IMR-90 (cell line): ENCODE measurements around the gene DOCK2. TPM values are rescaled to one million over a fixed set of nuclear protein-coding genes. Genes with fewer than 3 reads are reported as not detected.

Experiments used
- ATAC-seq: fragments of 200-7000 bp; cut with Tn5 transposase; 2 replicates; pipeline ENCODE4 v1.9.1; 2020; ENCODE audit warnings: low read depth, mild to moderate bottlenecking, moderate library complexity
- BruUV-seq: library from RNA; stranded (reverse); fragments of 400-500 nt; replicated peaks from 2 replicates; lab custom pipeline; 2021; lab: Mats Ljungman, UMichigan
- CTCF ChIA-PET: fragments of 300-600 bp; formaldehyde crosslinking; extraction: SDS; loops from one replicate; lab custom pipeline; 2021; ENCODE audit warnings: antibody characterized with exemption; lab: Yijun Ruan, JAX
- POLR2A ChIA-PET: fragments of 300-600 bp; sonication (Branson Sonifier 250); formaldehyde crosslinking; loops from one replicate; lab custom pipeline; 2022; ENCODE audit warnings: antibody characterized with exemption; ENCODE audit not compliant: unreplicated experiment; lab: Charles Lee
- DNase-seq: peaks from one replicate; pipeline ENCODE4 v3.0.0; 2013
- H2AFZ ChIP-seq: replicated peaks from 2 replicates; pipeline ENCODE3; 2013; ENCODE audit warnings: low read length, mild to moderate bottlenecking; ENCODE audit not compliant: poor library complexity
- H2AK5ac ChIP-seq: 2 replicates; pipeline ENCODE4 v1.6.1; 2013; ENCODE audit warnings: low read depth, low read length, inconsistent platforms
- H2AK9ac ChIP-seq: replicated peaks from 2 replicates; pipeline ENCODE3; 2013; ENCODE audit warnings: mild to moderate bottlenecking, low read depth, low read length, moderate library complexity; ENCODE audit not compliant: poor library complexity
- H2BK120ac ChIP-seq: 2 replicates; pipeline ENCODE4 v1.6.1; 2013; ENCODE audit warnings: low read depth, low read length, inconsistent platforms
- H2BK15ac ChIP-seq: 3 replicates; pipeline ENCODE4 v1.6.1; 2013; ENCODE audit warnings: low read depth, low read length, inconsistent platforms
- H2BK20ac ChIP-seq: 2 replicates; pipeline ENCODE4 v1.6.1; 2013; ENCODE audit warnings: low read depth, mild to moderate bottlenecking, inconsistent platforms, low read length, moderate library complexity
- H2BK5ac ChIP-seq: 2 replicates; pipeline ENCODE4 v1.6.1; 2013; ENCODE audit warnings: mild to moderate bottlenecking, low read depth, low read length, inconsistent platforms; ENCODE audit not compliant: poor library complexity, severe bottlenecking
- H3K14ac ChIP-seq: replicated peaks from 2 replicates; pipeline ENCODE4 v1.6.1; 2013; ENCODE audit warnings: low read depth, low read length, inconsistent platforms
- H3K18ac ChIP-seq: 2 replicates; pipeline ENCODE4 v1.6.1; 2013; ENCODE audit warnings: low read depth, low read length, control low read depth
- H3K23ac ChIP-seq: 2 replicates; pipeline ENCODE4 v1.6.1; 2013; ENCODE audit warnings: low read depth, low read length, inconsistent platforms
- H3K27ac ChIP-seq: 2 replicates; pipeline ENCODE4 v1.5.1; 2013; ENCODE audit warnings: mild to moderate bottlenecking, control low read depth, low read length; ENCODE audit not compliant: insufficient read depth
- H3K27me3 ChIP-seq: 2 replicates; pipeline ENCODE4 v1.6.1; 2013; ENCODE audit warnings: low read length; ENCODE audit not compliant: control insufficient read depth, insufficient read depth
- H3K36me3 ChIP-seq: 2 replicates; pipeline ENCODE4 v1.6.1; 2013; ENCODE audit warnings: low read length, mixed read lengths; ENCODE audit not compliant: control insufficient read depth, insufficient read depth
- H3K4ac ChIP-seq: 2 replicates; pipeline ENCODE4 v1.6.1; 2013; ENCODE audit warnings: low read depth, low read length, inconsistent platforms
- H3K4me1 ChIP-seq: 2 replicates; pipeline ENCODE4 v1.6.1; 2013; ENCODE audit warnings: low read length, mixed read lengths; ENCODE audit not compliant: control insufficient read depth, insufficient read depth
- H3K4me2 ChIP-seq: 2 replicates; pipeline ENCODE4 v1.6.1; 2013; ENCODE audit warnings: low read depth, mild to moderate bottlenecking, control low read depth, low read length, moderate library complexity
- H3K4me3 ChIP-seq: 2 replicates; pipeline ENCODE4 v1.5.1; 2013; ENCODE audit warnings: low read depth, mild to moderate bottlenecking, control low read depth, low read length, moderate library complexity; ENCODE audit not compliant: insufficient read depth
- H3K56ac ChIP-seq: 2 replicates; pipeline ENCODE4 v1.6.1; 2013; ENCODE audit warnings: low read length, inconsistent platforms; ENCODE audit not compliant: insufficient read depth; ENCODE audit errors: extremely low read depth
- H3K79me1 ChIP-seq, 2 experiments: 2 replicates each; pipeline ENCODE4 v1.6.1; 2013; ENCODE audit warnings: low read length in 2 of 2, inconsistent platforms in 1 of 2, low read depth in 1 of 2
- H3K9ac ChIP-seq: 2 replicates; pipeline ENCODE4 v1.6.1; 2013; ENCODE audit warnings: low read depth, low read length, control low read depth
- H3K9me1 ChIP-seq: 2 replicates; pipeline ENCODE4 v1.6.1; 2013; ENCODE audit warnings: low read length, inconsistent platforms; ENCODE audit not compliant: insufficient read depth
- H3K9me3 ChIP-seq: 2 replicates; pipeline ENCODE4 v1.6.1; 2013; ENCODE audit warnings: low read length; ENCODE audit not compliant: control insufficient read depth, insufficient read depth
- H4K20me1 ChIP-seq: 2 replicates; pipeline ENCODE4 v1.6.1; 2013; ENCODE audit warnings: low read length, inconsistent platforms; ENCODE audit not compliant: insufficient read depth
- H4K5ac ChIP-seq: 2 replicates; pipeline ENCODE4 v1.6.1; 2013; ENCODE audit warnings: mild to moderate bottlenecking, low read depth, low read length, control low read depth
- H4K8ac ChIP-seq, 2 experiments: 2 replicates each; pipeline ENCODE4 v1.6.1; 2013; ENCODE audit warnings: low read depth in 2 of 2, low read length in 2 of 2, control low read depth in 1 of 2, inconsistent platforms in 1 of 2
- H4K91ac ChIP-seq: 2 replicates; pipeline ENCODE4 v1.6.1; 2013; ENCODE audit warnings: low read depth, low read length, inconsistent platforms; ENCODE audit not compliant: insufficient read depth
- CEBPB ChIP-seq: IDR thresholded peaks from 2 replicates; pipeline ENCODE4 v1.6.1; 2012; ENCODE audit warnings: low read depth, low read length, improper control_type of control experiment
- FOS ChIP-seq: fragments of 150-350 bp; IDR thresholded peaks from 2 replicates; pipeline ENCODE4 v1.6.1; 2016; ENCODE audit warnings: low read depth, low read length
- MAFK ChIP-seq: IDR thresholded peaks from 2 replicates; pipeline ENCODE4 v1.6.1; 2012; ENCODE audit warnings: low read depth, low read length, improper control_type of control experiment
- POLR2A ChIP-seq: IDR thresholded peaks from 2 replicates; pipeline ENCODE4 v1.6.1; 2012; ENCODE audit warnings: mild to moderate bottlenecking, low read depth, low read length
- RFX5 ChIP-seq: IDR thresholded peaks from 2 replicates; pipeline ENCODE4 v1.8.0; 2012; ENCODE audit warnings: low read depth, mild to moderate bottlenecking, low read length, moderate library complexity
- SMC3 ChIP-seq: fragments of 150-350 bp; IDR thresholded peaks from 2 replicates; pipeline ENCODE4 v1.6.1; 2016; ENCODE audit warnings: low read depth, mild to moderate bottlenecking, antibody characterized with exemption, low read length, moderate library complexity
- USF2 ChIP-seq: fragments of 150-350 bp; IDR thresholded peaks from 2 replicates; pipeline ENCODE4 v1.6.1; 2017; ENCODE audit warnings: mild to moderate bottlenecking, antibody characterized with exemption, low read length, low read depth
- WGBS, 2 experiments: methylation state at CpG; one replicate each; pipeline versions ENCODE4 v1.1.5 to v1.1.7; 2013; ENCODE audit warnings: missing lambda C conversion rate in 2 of 2; ENCODE audit not compliant: insufficient read length in 1 of 2; ENCODE audit errors: extremely low coverage in 2 of 2; 5-methylcytosine and 5-hydroxymethylcytosine counted together
- dilution Hi-C: fragments of 300-500 bp; cut with HindIII; formaldehyde crosslinking; loops from one replicate; pipeline ENCODE4 v1.14.3; 2018; ENCODE audit warnings: low sequenced_read_pairs; ENCODE audit not compliant: unreplicated experiment
- in situ Hi-C: fragments of 300-500 bp; cut with MboI; formaldehyde crosslinking; loops from 3 replicates; pipeline ENCODE4 v1.14.3; 2019; ENCODE audit warnings: low sequenced_read_pairs, inconsistent platforms, mixed read lengths
- intact Hi-C: fragments of 100-400 bp; cut with micrococcal nuclease; formaldehyde crosslinking; loops from 2 replicates; pipeline ENCODE4 v1.10.0; 2022
- polyA plus RNA-seq, 3 experiments: library from polyadenylated mRNA; depleted of rRNA; stranded (reverse); fragments of >200 nt; gene quantifications; 2 replicates each; pipeline ENCODE4 v1.2.3, GENCODE V29; 2012; ENCODE audit warnings: low replicate concordance in 1 of 3
- total RNA-seq: library from RNA; depleted of rRNA; stranded (reverse); fragments of >200 nt; gene quantifications from 2 replicates; pipeline ENCODE4 v1.2.3, GENCODE V29; 2012

DOCK2 gene
- total and polyA plus RNA-seq, 2 of the 4 experiments (the other 2 are of a cell fraction): 0.72 to 3.0 TPM

GRCh38 chr5:169801324-169801777 is 164.3 kb downstream of the DOCK2 start:
- Histone ChIP-seq H2BK5ac (peak overlapping the region; percentile 89), H3K4me3 (no peak overlapping the region), H3K79me1 (peaks cover 0 to 3% of the 10 kb centered on the region in 2 experiments; a peak in 1 of 4 replicates), H4K8ac (peak overlapping the region; percentile 51 to 78), H3K9me3 (no peaks in the 10 kb centered on the region), H2BK120ac (peak overlapping the region; percentile 93), H3K27me3 (no peaks in the 10 kb centered on the region), H2BK20ac (peak overlapping the region; percentile 96), H3K4ac (peak overlapping the region; percentile 90), H3K4me1 (peaks cover 16% of the 10 kb centered on the region), H2BK15ac (peak overlapping the region; percentile 79; the same call in 2 of the 3 replicates), H3K27ac (peak overlapping the region; percentile 67), H4K91ac (peak overlapping the region; percentile 90), H3K4me2 (0 out of 2 replicates have a peak overlapping the region, but pooled peaks have one; percentile 2), H2AK9ac (peak overlapping the region; percentile 39), H3K23ac (peak overlapping the region; percentile 80), H3K14ac (peak overlapping the region; percentile 80), H2AK5ac (peak overlapping the region; percentile 89; the same call in 1 of the 2 replicates), H4K20me1 (no peaks in the 10 kb centered on the region), H3K56ac (peak overlapping the region; percentile 44; the same call in 1 of the 2 replicates), H4K5ac (peak overlapping the region; percentile 8; the same call in 1 of the 2 replicates), H2AFZ (peak overlapping the region; percentile 79), H3K9ac (no peak overlapping the region), H3K18ac (peak overlapping the region; percentile 63; the same call in 1 of the 2 replicates), H3K36me3 (no peaks in the 10 kb centered on the region), H3K9me1 (peaks cover 9% of the 10 kb centered on the region)
- POLR2A ChIA-PET: interaction anchor here (0.7 kb wide), 1 partner anchor 81 kb away, joined by 5 read pairs; no protein-coding TSS in a partner anchor
- dilution Hi-C loops: no loop called here
- no TSS peak for BruUV-seq
- ATAC-seq (no peak), DNase-seq (peak; percentile 70)
- CTCF ChIA-PET: interaction anchor here (0.6 to 0.7 kb wide), 2 partner anchors 47 to 143 kb away, joined by 3 read pairs; no protein-coding TSS in a partner anchor
- intact Hi-C loops: loop anchor here (10.0 kb wide), 3 partner anchors 143 to 1227 kb away; partner anchors contain the start of genes PANK3 and SPDL1
- TF ChIP-seq MAFK: peak; percentile 29; the same call in 1 of the 2 replicates
- peak; percentile 58; the same call in 1 of the 2 replicates for TF ChIP-seq CEBPB
- no peak for TF ChIP-seq SMC3
- TF ChIP-seq RFX5: no peak
- TF ChIP-seq POLR2A: no peak
- peak; percentile 25; the same call in 1 of the 2 replicates for TF ChIP-seq FOS
- TF ChIP-seq USF2: no peak
- WGBS, 2 experiments: 60% methylated on average over 1 of the region's 6 CpGs; no CpG with 5 or more reads in 1 of the 2 experiments
- in situ Hi-C loops: no loop called here
